ENCODE measurements around the gene WNT5A. TPM values are rescaled to one million over a fixed set of nuclear protein-coding genes. Genes with fewer than 3 reads are reported as not detected.

The WNT5A gene
- total RNA-seq, 4 donors from 2014 or later: 8.9 to 13.9 (median 9.3) TPM

GRCh38 chr3:55443346-55443745, 43.8 kb downstream of the WNT5A start:
- H3K27ac ChIP-seq: no peak overlapping the region
- H3K4me3 ChIP-seq: no peak overlapping the region
- 91% methylated on average over 3 of the region's 3 CpGs for WGBS
- no peaks in the 10 kb centered on the region for H3K36me3 ChIP-seq
- H3K4me1 ChIP-seq: no peaks in the 10 kb centered on the region
- H3K27me3 ChIP-seq: peaks cover 10% of the 10 kb centered on the region
- H3K9me3 ChIP-seq: no peaks in the 10 kb centered on the region
- TF ChIP-seq CTCF (IDR thresholded peaks at IDR 0.05) (no peak), POLR2A (IDR thresholded peaks at IDR 0.05) (no peak), EP300 (IDR thresholded peaks at IDR 0.05) (no peak), POLR2AphosphoS5 (IDR thresholded peaks at IDR 0.05) (no peak)
- DNase-seq (ENCODE audit: low spot score in 2 of 2): no peak

DNA sequence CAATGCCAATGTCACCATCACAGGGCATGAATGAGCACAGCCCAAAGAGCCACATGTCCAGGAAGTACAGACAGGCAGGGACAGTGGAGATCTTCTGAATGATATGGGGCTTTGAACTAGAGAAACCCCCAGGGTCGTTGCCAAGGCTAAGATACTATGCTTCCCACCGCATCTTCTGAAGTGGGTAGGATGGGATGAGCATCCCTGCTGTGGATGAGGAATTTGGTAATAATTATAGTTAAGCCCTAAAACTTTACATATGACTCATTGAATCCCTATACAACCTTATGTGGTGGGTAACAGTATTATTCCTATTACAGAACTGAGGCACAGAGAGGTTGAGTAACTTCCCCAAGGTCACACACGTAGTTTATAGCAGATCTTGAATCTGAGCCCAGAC, 44.2 kb downstream of the WNT5A start:
- Histone ChIP-seq H3K36me3 (no peaks in the 10 kb centered on the region), H3K9me3 (no peaks in the 10 kb centered on the region), H3K4me3 (no peak overlapping the region), H3K27me3 (peaks cover 10% of the 10 kb centered on the region), H3K4me1 (no peaks in the 10 kb centered on the region), H3K27ac (no peak overlapping the region)
- WGBS: 74% methylated on average over 3 of the region's 3 CpGs
- TF ChIP-seq CTCF (IDR thresholded peaks at IDR 0.05) (no peak), EP300 (IDR thresholded peaks at IDR 0.05) (no peak), POLR2AphosphoS5 (IDR thresholded peaks at IDR 0.05) (no peak)
- DNase-seq (ENCODE audit: low spot score in 2 of 2): no peak

GRCh38 chr3:55441499-55441898, 45.6 kb downstream of the WNT5A start:
- no peaks in the 10 kb centered on the region for H3K9me3 ChIP-seq
- no peaks in the 10 kb centered on the region for H3K27me3 ChIP-seq
- 87% methylated on average over 4 of the region's 4 CpGs for WGBS
- TF ChIP-seq POLR2AphosphoS5 (IDR thresholded peaks at IDR 0.05) (no peak), EP300 (IDR thresholded peaks at IDR 0.05) (no peak), CTCF (IDR thresholded peaks at IDR 0.05) (no peak)
- H3K27ac ChIP-seq: no peak overlapping the region
- H3K36me3 ChIP-seq: no peaks in the 10 kb centered on the region
- no peaks in the 10 kb centered on the region for H3K4me1 ChIP-seq
- no peak overlapping the region for H3K4me3 ChIP-seq
- DNase-seq (ENCODE audit: low spot score in 2 of 2): no peak

DNA sequence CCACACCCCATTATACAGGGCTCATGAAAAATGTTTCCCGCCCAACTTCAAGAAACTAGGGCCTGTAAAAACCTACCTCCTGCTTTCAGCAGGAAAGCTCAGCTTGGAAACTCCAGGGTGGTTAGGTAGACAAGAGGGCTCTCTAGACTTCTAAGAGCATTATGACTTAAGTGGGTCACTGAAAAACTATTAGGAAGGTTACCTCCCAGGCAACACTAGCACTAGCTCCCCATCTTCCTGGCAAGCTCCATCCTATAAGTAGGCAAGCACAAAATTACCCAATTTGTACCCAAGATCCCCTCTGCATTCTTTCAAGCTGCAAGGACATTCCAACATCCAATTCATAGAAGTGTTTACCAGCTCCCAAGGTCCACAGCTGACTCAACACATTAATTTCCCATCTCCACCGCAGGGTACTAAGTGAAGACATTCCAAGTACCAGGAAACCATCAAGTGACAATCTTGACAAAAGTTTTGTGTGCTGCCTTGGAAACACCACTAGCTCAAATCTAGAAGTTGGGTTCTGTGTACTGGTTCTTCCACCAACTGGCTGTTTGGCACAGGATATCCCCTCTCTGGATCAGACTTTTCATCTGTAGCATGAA, 46.9 kb downstream of the WNT5A start:
- Histone ChIP-seq H3K36me3 (no peaks in the 10 kb centered on the region), H3K4me3 (no peak overlapping the region), H3K4me1 (no peaks in the 10 kb centered on the region), H3K9me3 (no peaks in the 10 kb centered on the region), H3K27ac (no peak overlapping the region), H3K27me3 (peaks cover 1% of the 10 kb centered on the region)
- TF ChIP-seq EP300 (IDR thresholded peaks at IDR 0.05): no peak
- no peak for TF ChIP-seq POLR2AphosphoS5 (IDR thresholded peaks at IDR 0.05)
- no peak for TF ChIP-seq CTCF (IDR thresholded peaks at IDR 0.05)
- TF ChIP-seq POLR2A (IDR thresholded peaks at IDR 0.05): no peak
- 90% methylated on average over 2 of the region's 2 CpGs for WGBS
- no peak for DNase-seq (ENCODE audit: low spot score in 2 of 2)

- DNase-seq (ENCODE audit: low spot score in 2 of 2): no peak
- Histone ChIP-seq H3K36me3 (no peaks in the 10 kb centered on the region), H3K4me3 (no peak overlapping the region), H3K27me3 (peaks cover 4% of the 10 kb centered on the region), H3K9me3 (no peaks in the 10 kb centered on the region), H3K27ac (no peak overlapping the region), H3K4me1 (no peaks in the 10 kb centered on the region)
- WGBS: 94% methylated on average over 3 of the region's 3 CpGs
- no peak for TF ChIP-seq POLR2AphosphoS5 (IDR thresholded peaks at IDR 0.05)
- TF ChIP-seq EP300 (IDR thresholded peaks at IDR 0.05): no peak
- no peak for TF ChIP-seq POLR2A (IDR thresholded peaks at IDR 0.05)
- TF ChIP-seq CTCF (IDR thresholded peaks at IDR 0.05): no peak
Measured at GRCh38 chr3:55439657-55440056, 47.4 kb downstream of the WNT5A start.
